ENCODE measurements around the gene GLO1. TPM values are rescaled to one million over a fixed set of nuclear protein-coding genes. Genes with fewer than 3 reads are reported as not detected.

Gene GLO1
- total and polyA plus RNA-seq, 4 donors = 50.5 to 108 (median 72.5) TPM

DNA sequence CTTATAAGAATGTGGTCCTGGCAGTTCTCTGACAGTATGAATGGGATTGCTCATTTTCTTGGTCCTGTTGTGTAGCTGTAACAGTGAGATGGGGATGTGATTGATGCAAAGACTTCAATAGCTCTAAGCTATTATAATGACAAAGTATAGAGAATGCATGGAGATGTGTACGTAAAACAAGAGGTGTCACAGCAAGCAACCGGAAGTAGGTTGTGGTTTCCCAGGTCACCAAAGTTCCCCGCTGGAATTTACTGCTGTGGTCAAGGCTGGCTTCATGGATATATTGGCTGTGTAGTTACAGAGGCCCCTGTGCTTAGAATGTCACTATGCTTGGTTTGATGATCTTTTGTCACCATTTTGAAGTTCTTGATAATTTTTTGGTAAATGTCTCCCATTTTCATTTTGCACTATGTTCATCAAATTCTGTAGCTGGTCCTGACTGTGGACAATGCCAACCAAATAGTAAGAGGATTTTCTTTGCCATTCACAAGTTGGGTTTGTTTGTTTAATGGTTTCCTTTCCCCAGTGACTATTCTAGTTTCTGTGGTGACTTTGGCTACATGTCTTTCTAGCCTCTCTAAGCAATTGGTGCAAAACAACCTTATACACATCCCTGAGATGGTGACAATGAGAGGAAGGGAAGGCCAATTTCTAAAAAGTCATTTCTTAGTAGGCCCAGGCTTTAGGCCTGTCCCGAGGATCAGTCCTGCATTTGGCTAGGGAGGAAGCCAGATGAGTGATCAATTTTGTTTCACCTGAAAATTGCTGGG is 22.7 kb upstream of the GLO1 start:
- 83% methylated on average over 4 of the region's 4 CpGs for WGBS

More for the DNA sequence above, 22.7 kb upstream of the GLO1 start:
- Histone ChIP-seq H3K27ac (ENCODE audit: low read depth in 1 of 2, low read length in 2 of 2) (no peak overlapping the region), H3K4me3 (ENCODE audit: low read depth in 1 of 3, low read length in 3 of 3) (no peak overlapping the region), H3K9me3 (ENCODE audit: control insufficient read depth in 4 of 4, low read length in 3 of 4) (no peaks in the 10 kb centered on the region), H3K4me1 (ENCODE audit: control insufficient read depth in 4 of 4, insufficient read depth in 4 of 4, low read length in 3 of 4) (no peaks in the 10 kb centered on the region), H3K36me3 (ENCODE audit: control insufficient read depth in 4 of 4, insufficient read depth in 3 of 4, low read depth in 1 of 4, low read length in 3 of 4) (no peaks in the 10 kb centered on the region), H3K9ac (ENCODE audit: low read depth in 1 of 2, low read length in 2 of 2) (no peak overlapping the region), H3K27me3 (ENCODE audit: control insufficient read depth in 4 of 4, insufficient read depth in 4 of 4, low read length in 3 of 4) (no peaks in the 10 kb centered on the region)
- TF ChIP-seq FOXA1 (IDR thresholded peaks at IDR 0.05) = no peak
- TF ChIP-seq, protein P1, sequence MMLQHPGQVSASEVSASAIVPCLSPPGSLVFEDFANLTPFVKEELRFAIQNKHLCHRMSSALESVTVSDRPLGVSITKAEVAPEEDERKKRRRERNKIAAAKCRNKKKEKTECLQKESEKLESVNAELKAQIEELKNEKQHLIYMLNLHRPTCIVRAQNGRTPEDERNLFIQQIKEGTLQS (IDR thresholded peaks at IDR 0.05) = no peak
- TF ChIP-seq JUND (IDR thresholded peaks at IDR 0.05) = no peak
- TF ChIP-seq SP1 (IDR thresholded peaks at IDR 0.05) = no peak
- TF ChIP-seq GABPA (IDR thresholded peaks at IDR 0.05 in 1 of 2, conservative IDR thresholded peaks at IDR 0.05 in 1 of 2) = no peak
- TF ChIP-seq, protein P2, sequence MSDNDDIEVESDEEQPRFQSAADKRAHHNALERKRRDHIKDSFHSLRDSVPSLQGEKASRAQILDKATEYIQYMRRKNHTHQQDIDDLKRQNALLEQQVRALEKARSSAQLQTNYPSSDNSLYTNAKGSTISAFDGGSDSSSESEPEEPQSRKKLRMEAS (IDR thresholded peaks at IDR 0.05) = no peak
- TF ChIP-seq YY1 (IDR thresholded peaks at IDR 0.05) = no peak
- no peak for TF ChIP-seq HNF4G (IDR thresholded peaks at IDR 0.05)
- no peak for TF ChIP-seq EGR1 (IDR thresholded peaks at IDR 0.05; ENCODE audit: low read depth in 2 of 2)
- no peak for TF ChIP-seq RAD21 (IDR thresholded peaks at IDR 0.05)
- no peak for TF ChIP-seq NR2F2 (IDR thresholded peaks at IDR 0.05)
- TF ChIP-seq RXRA (IDR thresholded peaks at IDR 0.05) = no peak
- TF ChIP-seq, protein P3, sequence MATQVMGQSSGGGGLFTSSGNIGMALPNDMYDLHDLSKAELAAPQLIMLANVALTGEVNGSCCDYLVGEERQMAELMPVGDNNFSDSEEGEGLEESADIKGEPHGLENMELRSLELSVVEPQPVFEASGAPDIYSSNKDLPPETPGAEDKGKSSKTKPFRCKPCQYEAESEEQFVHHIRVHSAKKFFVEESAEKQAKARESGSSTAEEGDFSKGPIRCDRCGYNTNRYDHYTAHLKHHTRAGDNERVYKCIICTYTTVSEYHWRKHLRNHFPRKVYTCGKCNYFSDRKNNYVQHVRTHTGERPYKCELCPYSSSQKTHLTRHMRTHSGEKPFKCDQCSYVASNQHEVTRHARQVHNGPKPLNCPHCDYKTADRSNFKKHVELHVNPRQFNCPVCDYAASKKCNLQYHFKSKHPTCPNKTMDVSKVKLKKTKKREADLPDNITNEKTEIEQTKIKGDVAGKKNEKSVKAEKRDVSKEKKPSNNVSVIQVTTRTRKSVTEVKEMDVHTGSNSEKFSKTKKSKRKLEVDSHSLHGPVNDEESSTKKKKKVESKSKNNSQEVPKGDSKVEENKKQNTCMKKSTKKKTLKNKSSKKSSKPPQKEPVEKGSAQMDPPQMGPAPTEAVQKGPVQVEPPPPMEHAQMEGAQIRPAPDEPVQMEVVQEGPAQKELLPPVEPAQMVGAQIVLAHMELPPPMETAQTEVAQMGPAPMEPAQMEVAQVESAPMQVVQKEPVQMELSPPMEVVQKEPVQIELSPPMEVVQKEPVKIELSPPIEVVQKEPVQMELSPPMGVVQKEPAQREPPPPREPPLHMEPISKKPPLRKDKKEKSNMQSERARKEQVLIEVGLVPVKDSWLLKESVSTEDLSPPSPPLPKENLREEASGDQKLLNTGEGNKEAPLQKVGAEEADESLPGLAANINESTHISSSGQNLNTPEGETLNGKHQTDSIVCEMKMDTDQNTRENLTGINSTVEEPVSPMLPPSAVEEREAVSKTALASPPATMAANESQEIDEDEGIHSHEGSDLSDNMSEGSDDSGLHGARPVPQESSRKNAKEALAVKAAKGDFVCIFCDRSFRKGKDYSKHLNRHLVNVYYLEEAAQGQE (IDR thresholded peaks at IDR 0.05) = no peak
- TF ChIP-seq TAF1 (conservative IDR thresholded peaks at IDR 0.05) = no peak
- TF ChIP-seq, protein P4, sequence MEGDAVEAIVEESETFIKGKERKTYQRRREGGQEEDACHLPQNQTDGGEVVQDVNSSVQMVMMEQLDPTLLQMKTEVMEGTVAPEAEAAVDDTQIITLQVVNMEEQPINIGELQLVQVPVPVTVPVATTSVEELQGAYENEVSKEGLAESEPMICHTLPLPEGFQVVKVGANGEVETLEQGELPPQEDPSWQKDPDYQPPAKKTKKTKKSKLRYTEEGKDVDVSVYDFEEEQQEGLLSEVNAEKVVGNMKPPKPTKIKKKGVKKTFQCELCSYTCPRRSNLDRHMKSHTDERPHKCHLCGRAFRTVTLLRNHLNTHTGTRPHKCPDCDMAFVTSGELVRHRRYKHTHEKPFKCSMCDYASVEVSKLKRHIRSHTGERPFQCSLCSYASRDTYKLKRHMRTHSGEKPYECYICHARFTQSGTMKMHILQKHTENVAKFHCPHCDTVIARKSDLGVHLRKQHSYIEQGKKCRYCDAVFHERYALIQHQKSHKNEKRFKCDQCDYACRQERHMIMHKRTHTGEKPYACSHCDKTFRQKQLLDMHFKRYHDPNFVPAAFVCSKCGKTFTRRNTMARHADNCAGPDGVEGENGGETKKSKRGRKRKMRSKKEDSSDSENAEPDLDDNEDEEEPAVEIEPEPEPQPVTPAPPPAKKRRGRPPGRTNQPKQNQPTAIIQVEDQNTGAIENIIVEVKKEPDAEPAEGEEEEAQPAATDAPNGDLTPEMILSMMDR (IDR thresholded peaks at IDR 0.05; ENCODE audit: low read depth, low read length, missing input control) = no peak
- TF ChIP-seq, protein P5, sequence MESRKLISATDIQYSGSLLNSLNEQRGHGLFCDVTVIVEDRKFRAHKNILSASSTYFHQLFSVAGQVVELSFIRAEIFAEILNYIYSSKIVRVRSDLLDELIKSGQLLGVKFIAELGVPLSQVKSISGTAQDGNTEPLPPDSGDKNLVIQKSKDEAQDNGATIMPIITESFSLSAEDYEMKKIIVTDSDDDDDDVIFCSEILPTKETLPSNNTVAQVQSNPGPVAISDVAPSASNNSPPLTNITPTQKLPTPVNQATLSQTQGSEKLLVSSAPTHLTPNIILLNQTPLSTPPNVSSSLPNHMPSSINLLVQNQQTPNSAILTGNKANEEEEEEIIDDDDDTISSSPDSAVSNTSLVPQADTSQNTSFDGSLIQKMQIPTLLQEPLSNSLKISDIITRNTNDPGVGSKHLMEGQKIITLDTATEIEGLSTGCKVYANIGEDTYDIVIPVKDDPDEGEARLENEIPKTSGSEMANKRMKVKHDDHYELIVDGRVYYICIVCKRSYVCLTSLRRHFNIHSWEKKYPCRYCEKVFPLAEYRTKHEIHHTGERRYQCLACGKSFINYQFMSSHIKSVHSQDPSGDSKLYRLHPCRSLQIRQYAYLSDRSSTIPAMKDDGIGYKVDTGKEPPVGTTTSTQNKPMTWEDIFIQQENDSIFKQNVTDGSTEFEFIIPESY (IDR thresholded peaks at IDR 0.05) = no peak
- no peak for TF ChIP-seq HNF4A (conservative IDR thresholded peaks at IDR 0.05)
- TF ChIP-seq FOXA2 (IDR thresholded peaks at IDR 0.05) = no peak
- no peak for DNase-seq (ENCODE audit: low spot score)
